Upper lobe of right lung (tissue), 1 donor: ENCODE measurements around the gene DNAJC8. TPM values are rescaled to one million over a fixed set of nuclear protein-coding genes. Genes with fewer than 3 reads are reported as not detected.

ENCODE experiments used
- ATAC-seq: fragments of 200-7000 bp; cut with Tn5 transposase; one replicate; pipeline ENCODE4 v1.9.1; 2020; ENCODE audit warnings: mild to moderate bottlenecking, moderate library complexity
- DNase-seq: peaks from one replicate; pipeline ENCODE4 v3.0.0-alpha.2; 2020
- H3K27ac ChIP-seq: fragments of 200-600 bp; one replicate; pipeline ENCODE4 v1.8.0; 2022
- H3K27me3 ChIP-seq: fragments of 200-600 bp; one replicate; pipeline ENCODE4 v1.8.0; 2022; ENCODE audit warnings: mild to moderate bottlenecking
- H3K36me3 ChIP-seq: fragments of 200-600 bp; one replicate; pipeline ENCODE4 v1.8.0; 2022
- H3K4me1 ChIP-seq: fragments of 200-600 bp; one replicate; pipeline ENCODE4 v1.8.0; 2022
- H3K4me3 ChIP-seq: fragments of 200-600 bp; one replicate; pipeline ENCODE4 v1.8.0; 2022; ENCODE audit warnings: mild to moderate bottlenecking
- H3K9me3 ChIP-seq: fragments of 200-600 bp; one replicate; pipeline ENCODE4 v1.8.0; 2022
- intact Hi-C: fragments of 100-400 bp; cut with DNase I; formaldehyde crosslinking; loops from one replicate; pipeline ENCODE4 v1.11.0; 2022
- total RNA-seq: library from RNA; stranded (reverse); fragmentation: NEBNext Ultra II Directional; extraction: Animal tissue kit (Norgen Biotek cat#: 25700); gene quantifications from one replicate; pipeline ENCODE4 v1.2.1, GENCODE V29; 2021
- TF ChIP-seq, protein P1 (sequence below): fragments of 200-600 bp; IDR thresholded peaks from one replicate; pipeline ENCODE4 v1.8.0; 2022; ENCODE audit warnings: antibody characterized with exemption
- donor health status: DM: no; HTN: yes; CAD: no; lungs with severe emphysema.

Gene DNAJC8
- total RNA-seq, 1 donor from 2014 or later = 65.4 TPM

DNA sequence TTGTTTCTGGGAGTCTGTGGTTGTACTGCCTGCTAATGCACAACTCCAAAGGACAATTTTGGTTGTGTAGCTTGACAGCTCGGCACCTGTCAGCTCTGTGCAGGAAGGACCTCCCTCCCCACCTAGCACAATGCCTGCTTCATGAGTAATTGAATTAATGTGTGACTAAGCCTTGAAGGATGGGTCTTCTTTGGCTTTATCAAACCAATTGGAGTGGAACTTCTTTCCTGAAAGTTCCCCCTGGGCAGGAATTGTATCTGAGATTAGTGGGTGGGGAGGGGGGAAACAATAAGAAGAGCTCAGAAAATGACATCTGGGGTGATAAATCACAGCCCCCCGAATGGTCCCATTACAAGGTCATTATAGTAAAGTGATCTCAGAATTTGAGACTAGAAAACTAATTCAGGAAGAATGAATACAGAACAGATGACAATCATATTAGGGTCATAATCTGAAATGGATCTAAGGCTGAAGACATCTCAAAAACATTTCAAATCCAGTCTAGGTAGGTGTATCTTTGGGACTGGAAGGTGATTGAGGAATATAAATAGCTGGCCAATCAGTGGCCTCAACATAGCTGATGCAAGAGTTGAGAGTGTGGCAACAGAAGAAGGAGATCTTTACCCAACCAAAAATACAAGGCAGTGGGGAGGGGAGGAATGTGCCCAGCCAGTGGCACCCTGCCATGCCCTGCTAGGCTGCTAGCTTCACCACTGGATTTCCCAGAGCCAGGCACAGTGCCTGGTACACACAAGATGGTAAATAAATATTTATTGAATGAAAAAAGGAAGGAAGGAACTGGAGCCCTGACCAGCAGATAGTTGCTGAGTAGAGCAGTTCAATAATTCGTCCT is 16.4 kb upstream of the DNAJC8 start:
- H3K27ac ChIP-seq = peak overlapping the region; percentile 81
- H3K4me3 ChIP-seq = no peak overlapping the region
- intact Hi-C loops = no loop called here
- no peaks in the 10 kb centered on the region for H3K36me3 ChIP-seq
- H3K9me3 ChIP-seq = no peaks in the 10 kb centered on the region
- peak; percentile 61 for ATAC-seq
- H3K27me3 ChIP-seq = no peaks in the 10 kb centered on the region
- peak; percentile 90 for DNase-seq
- H3K4me1 ChIP-seq = peaks cover 36% of the 10 kb centered on the region
- TF ChIP-seq, protein P1, sequence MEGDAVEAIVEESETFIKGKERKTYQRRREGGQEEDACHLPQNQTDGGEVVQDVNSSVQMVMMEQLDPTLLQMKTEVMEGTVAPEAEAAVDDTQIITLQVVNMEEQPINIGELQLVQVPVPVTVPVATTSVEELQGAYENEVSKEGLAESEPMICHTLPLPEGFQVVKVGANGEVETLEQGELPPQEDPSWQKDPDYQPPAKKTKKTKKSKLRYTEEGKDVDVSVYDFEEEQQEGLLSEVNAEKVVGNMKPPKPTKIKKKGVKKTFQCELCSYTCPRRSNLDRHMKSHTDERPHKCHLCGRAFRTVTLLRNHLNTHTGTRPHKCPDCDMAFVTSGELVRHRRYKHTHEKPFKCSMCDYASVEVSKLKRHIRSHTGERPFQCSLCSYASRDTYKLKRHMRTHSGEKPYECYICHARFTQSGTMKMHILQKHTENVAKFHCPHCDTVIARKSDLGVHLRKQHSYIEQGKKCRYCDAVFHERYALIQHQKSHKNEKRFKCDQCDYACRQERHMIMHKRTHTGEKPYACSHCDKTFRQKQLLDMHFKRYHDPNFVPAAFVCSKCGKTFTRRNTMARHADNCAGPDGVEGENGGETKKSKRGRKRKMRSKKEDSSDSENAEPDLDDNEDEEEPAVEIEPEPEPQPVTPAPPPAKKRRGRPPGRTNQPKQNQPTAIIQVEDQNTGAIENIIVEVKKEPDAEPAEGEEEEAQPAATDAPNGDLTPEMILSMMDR = no peak

DNA sequence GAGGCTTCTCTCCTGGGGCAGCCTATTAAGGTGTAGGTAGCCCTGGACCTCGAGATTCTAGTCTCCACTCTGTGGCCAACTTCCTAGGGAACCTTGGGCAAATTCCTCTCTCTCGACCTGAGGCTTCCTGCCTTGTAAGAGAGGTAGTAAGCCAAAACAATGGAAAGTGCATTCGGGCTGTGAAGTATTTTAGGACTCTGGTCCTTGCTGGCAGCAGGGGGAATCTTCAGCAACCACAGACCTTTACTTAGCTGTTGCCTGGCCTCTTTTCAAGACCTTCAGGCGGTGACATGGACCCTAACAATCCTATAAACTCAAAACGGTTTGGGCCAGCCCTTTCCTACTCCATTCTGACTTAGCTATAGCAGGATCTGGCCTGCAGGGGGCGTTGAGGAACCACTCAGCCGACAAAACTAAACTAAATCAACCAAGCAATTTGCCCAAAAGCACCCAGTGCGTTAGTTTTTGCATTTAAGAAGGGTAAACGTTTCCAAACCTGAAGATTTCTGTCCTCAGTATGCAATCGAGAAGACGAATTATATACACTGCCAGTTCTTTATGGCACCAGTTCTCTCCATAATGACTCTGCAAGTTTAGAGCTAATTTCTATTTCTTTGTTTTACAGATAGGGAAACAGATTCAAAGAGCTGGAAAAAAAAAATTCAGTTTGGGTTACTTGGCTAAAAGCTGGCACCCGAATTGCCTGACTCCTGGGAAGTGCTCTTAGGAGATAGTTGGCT is 15.6 kb upstream of the DNAJC8 start:
- Histone ChIP-seq H3K4me3 (no peak overlapping the region), H3K27ac (peak overlapping the region; percentile 81), H3K9me3 (no peaks in the 10 kb centered on the region), H3K36me3 (no peaks in the 10 kb centered on the region), H3K27me3 (no peaks in the 10 kb centered on the region), H3K4me1 (peaks cover 36% of the 10 kb centered on the region)
- intact Hi-C loops = no loop called here
- ATAC-seq (peak; percentile 75), DNase-seq (peak; percentile 84)
- TF ChIP-seq, protein P1 = peak; percentile 95

DNA sequence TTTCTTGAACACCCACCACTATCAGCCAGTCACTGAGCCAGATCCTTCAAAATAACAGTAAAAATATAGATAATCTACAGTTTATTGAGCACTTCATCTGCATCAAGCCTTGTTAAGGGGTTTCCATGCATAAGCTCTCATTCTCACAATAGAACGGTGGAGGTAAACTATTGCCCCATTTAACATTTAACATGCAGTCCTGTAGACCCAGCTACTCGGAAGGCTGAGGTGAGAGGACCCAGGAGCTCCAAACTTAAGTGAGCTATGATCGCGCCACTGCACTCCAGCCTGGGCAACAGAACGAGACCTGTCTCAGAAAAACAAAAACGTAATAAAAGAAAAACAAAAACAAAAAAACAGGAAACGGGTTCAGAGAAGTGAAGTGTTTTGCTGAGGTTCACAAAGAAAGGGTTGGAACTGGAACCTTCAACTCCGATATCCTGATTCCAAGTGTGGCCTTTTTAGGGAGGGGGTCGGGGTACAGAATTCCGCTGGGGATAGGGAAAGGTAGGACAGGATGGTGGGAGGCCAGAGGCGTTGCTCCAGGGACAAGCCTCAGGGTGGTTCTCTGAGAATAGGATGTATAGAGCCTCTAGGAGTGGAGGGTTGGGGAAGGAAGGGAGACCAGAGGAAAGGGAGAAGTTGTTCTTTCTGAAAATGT is 14.9 kb upstream of the DNAJC8 start:
- H3K27ac ChIP-seq = peak overlapping the region; percentile 81
- no peaks in the 10 kb centered on the region for H3K36me3 ChIP-seq
- TF ChIP-seq, protein P1 = no peak
- DNase-seq (no peak), ATAC-seq (no peak)
- intact Hi-C loops = no loop called here
- peaks cover 36% of the 10 kb centered on the region for H3K4me1 ChIP-seq
- no peaks in the 10 kb centered on the region for H3K27me3 ChIP-seq
- no peaks in the 10 kb centered on the region for H3K9me3 ChIP-seq
- peak overlapping the region; percentile 44 for H3K4me3 ChIP-seq

- peak overlapping the region; percentile 58 for H3K4me3 ChIP-seq
- H3K27ac ChIP-seq = peak overlapping the region; percentile 81
- DNase-seq (no peak), ATAC-seq (no peak)
- no peaks in the 10 kb centered on the region for H3K36me3 ChIP-seq
- intact Hi-C loops = no loop called here
- no peaks in the 10 kb centered on the region for H3K27me3 ChIP-seq
- TF ChIP-seq, protein P1 = no peak
- H3K4me1 ChIP-seq = peaks cover 36% of the 10 kb centered on the region
- no peaks in the 10 kb centered on the region for H3K9me3 ChIP-seq
These were observed 13.6 kb upstream of the DNAJC8 start for GRCh38 chr1:28246427-28246832.

GRCh38 chr1:28244549-28245251 is 11.9 kb upstream of the DNAJC8 start:
- Histone ChIP-seq H3K27me3 (no peaks in the 10 kb centered on the region), H3K27ac (no peak overlapping the region), H3K9me3 (no peaks in the 10 kb centered on the region), H3K4me1 (peaks cover 23% of the 10 kb centered on the region), H3K4me3 (no peak overlapping the region), H3K36me3 (no peaks in the 10 kb centered on the region)
- intact Hi-C loops = no loop called here
- ATAC-seq = no peak
- no peak for DNase-seq
- TF ChIP-seq, protein P1 = no peak
